ENCODE measurements around the gene TLR3.

The TLR3 gene

DNA sequence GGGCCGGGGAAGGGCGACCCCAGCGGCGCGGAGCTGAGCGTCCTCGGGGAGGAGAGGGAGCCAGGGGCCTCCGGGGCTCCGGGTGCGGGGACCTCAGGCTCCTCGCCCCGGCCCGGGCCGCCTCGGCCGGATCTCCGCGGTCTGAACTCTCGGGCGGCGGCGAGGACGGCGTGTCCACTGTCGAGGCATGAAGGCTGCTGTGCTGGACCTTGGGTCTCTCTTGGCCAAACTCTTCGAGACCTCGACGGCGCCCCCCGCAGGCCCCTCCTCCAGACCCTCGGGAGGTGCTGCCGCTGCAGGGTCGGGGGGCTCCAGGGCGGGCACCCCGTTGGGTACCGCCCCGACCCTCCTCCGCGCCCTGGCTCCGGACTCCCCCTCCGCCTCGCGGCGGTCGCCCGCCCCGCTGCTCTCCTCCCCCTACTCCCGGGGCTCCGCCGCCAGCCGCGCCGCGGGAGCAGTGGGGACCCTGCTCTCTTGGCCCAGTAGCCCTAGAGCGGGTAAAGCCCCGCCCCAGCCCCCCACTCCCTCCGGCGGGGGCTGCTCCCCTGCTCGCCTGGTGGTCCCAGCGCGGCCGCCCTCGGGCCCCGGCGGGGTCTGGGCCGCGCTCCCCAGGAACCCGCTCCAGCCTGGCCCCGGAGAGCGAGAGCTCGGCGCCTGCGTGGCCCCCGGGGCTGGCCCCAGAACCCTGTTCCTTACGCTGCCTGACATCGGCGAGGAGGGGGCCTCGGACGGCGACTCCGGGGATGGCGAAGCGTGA is 36.1 kb downstream of the TLR3 start:
- DNase-seq (ENCODE audit: low read depth, low spot score), result no peak

DNA sequence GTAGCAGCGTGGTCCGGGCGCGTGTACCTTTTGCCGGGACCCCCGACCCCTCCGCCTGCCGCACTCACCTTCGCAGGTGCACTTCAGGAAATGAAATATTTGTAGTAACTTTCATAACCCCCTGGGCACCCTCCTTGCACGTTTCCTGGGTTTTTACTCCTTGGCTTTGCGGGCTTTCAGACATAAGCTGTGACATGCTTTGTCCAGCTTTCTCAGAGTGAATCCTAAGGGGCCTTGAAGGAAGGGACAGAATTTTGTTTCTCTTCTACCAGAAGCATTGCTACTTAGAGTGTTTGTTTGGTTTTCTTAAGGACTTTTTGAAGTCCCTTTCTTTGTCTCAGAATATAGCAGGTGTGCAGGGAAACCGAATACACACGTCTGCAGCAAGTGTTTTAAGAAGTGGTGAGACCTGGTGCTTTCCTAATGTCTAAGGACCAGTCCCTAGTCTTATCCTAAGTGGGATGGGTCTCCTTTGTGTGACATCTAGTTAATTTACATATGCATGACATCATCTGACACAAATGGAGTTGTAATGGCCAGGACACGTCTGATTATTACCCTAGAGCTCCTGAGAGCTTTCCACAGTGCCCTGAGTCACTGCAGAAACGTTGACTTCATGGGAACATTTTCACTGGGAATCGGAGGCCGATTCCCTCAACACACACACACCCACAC is 36.8 kb downstream of the TLR3 start:
- no peak for DNase-seq (ENCODE audit: low read depth, low spot score)

DNA sequence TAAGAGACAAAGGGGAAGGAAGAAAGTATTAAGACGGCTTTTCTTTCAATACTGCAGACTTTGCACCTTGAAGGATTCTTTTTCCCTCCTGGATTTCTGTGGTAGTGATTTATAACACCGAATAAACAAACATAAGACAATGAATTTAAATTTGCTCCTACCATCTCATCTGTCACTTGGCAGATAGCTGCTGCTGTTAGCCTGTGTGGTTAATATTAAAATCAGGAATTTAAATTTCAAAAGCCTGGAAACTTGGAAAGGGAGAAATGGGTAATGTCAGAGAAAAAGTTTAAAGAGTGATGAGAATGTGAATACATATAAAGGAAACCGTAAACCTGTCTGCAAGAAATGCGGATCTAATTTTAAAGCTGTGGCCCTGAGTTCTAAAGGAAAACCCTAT is 39.0 kb downstream of the TLR3 start:
- DNase-seq (ENCODE audit: low read depth, low spot score), result no peak

DNA sequence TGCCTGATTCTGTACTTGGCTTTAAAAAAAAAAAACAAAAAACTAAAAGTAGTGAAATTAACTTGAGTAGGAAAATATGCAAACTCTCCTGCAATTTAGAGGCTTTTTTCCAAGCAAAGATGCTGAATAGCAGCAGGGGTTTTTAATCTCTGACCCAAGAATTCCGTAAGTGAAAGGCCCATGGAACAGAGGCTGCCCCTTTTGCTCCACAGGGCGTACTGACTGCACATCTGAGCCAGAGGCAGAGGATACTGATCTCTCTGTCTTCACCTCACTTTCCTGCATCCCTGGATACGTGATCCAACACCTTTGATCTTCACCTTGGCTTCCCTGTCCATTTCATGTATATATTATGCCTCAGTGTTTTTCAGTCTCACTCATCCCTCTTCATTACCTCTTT is 39.4 kb downstream of the TLR3 start:
- DNase-seq (ENCODE audit: low read depth, low spot score), result no peak

DNA sequence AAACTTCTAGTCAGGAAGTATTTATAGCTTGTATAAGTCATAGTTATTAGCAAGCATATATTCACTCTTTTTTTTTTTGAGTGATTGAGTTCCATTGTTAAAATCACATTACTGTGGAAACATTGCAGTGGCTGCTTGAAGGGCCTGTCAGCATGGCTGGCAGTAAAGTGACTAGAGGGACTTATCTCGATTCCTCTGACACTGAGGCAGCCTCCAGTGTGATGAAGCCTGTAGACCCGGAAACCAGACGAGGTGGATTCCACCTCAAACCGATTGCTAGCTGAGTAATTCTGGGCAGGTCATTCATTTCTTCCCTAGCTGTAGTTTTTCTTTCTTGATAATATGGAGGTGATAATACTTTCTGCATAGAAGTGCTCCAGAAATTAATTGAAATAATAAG is 40.3 kb downstream of the TLR3 start:
- no peak for DNase-seq (ENCODE audit: low read depth, low spot score)

DNA sequence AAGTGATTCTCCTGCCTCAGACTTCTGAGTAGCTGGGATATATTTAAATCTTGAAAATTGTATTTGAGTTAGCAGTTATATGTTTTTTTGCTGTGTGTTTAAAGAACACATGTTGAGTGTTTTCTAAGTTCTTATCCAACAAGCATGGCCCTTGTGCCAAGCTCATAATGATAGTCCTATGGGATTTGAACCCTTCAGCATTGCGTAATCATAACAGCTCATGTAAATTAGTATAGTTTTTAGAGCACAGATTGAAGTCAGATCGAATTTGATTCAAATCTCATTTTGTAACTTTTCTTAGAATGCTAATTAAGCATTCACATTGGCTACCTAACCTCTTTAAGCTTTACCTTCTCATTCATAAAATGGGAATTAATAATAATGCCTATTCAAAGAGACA is 47.7 kb downstream of the TLR3 start:
- no peak for DNase-seq (ENCODE audit: low read depth, low spot score)

DNA sequence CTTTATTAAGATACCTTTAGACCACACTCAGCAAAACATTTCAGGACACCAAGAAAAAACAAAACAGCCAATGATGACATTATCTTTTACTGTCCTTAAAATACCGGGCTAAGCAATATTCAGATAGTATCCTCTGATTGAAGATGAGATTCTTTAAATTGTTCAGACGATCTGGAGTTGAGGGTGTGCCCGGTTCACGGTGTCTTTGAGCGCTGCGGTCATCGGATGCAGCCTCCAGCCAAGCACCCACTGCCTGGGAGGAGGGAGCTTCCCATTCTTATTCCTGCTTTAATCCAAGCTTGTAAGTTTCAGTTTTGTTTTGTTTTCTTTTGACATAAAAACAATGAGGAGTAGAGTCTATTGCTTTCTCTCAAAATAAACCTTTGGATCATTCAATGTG is 49.6 kb downstream of the TLR3 start:
- no peak for DNase-seq (ENCODE audit: low read depth, low spot score)

DNA sequence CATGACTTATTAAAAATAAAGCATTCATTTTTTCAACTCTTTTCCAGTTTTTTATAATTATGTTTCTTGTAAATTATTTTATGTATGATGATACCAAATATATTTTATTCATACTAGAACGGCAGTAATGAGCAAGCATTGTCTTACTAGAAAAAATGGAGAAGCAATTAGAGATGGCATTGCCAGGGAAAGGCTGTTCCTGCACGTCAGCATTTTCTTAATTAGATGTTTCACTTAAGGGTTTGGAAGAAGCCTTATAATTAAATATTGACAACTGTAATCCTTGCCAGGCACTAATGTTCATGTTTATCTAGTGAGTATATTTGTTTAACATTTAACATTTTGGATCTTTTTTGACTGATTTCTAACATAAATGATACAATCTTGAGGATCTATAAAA is 52.1 kb downstream of the TLR3 start:
- DNase-seq (ENCODE audit: low read depth, low spot score), result no peak

DNA sequence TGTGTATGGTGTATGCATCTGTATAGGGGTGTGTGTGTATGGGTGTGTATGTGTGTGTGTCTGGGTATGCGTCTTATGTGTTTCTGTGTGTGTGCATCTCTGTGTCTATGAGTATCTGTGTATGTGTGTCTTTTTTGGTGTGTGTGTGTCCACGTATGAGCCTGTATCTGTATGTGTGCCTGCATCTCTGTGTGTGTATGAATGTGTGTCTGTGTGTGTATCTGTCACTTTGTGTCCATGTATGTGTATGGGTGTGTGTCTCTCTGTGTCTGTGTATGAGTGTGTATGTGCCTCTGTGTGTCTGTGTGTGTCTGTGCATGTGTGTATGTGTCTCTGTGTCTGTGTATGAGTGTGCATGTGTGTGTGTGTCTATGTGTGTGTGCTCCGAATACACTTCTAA is 59.9 kb downstream of the TLR3 start:
- DNase-seq (ENCODE audit: low read depth, low spot score), result no peak

DNA sequence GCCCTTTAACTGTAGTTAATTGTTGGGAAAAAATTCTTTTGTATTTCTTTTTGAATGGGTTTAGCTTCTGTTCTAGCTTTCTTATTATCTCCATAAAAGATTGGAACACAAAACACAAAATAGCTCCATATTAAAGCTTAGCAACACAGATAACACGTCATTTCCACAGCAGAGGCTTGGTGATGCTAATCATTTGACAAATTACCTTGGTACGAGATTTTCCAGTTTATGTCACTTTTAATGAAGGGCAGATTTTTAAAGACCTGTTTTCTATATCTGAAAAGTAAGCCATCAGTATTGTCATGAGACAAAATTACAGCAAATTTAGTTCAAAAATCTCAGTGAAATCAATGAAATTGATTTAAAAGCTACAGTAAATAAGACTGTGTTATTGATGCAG is 63.0 kb downstream of the TLR3 start:
- no peak for DNase-seq (ENCODE audit: low read depth, low spot score)

DNA sequence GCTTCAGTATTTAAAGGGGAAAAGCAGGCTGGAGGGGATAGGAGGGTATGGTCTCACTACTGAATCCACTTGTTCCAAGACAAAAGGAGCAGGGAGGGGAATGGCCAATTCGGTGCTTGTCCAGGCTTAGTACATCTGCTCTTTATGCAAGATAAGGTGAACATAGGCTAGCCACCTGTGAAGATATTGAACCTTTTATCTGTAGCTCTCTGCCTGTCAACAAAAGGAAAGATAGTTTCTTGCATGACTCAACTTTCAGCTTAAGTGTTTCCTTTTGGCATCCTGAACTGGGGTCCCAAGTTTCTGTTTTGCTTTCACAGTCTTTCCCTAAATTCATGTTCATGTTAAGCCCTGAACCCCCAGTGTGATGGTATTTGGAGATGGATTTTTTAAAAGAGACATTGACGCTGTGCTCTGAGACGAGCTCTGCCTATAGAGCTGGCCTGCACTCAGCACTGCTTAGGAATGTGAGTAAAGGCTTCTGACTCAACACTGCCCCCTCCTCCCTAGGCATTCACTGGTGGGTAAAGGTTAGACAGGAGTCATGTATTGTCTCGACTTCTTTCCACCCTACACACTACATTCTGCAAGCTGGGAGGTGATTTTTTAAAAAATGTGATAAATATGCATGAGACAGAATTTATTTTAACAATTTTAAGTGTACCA is 63.8 kb downstream of the TLR3 start:
- no peak for DNase-seq (ENCODE audit: low read depth, low spot score)

DNA sequence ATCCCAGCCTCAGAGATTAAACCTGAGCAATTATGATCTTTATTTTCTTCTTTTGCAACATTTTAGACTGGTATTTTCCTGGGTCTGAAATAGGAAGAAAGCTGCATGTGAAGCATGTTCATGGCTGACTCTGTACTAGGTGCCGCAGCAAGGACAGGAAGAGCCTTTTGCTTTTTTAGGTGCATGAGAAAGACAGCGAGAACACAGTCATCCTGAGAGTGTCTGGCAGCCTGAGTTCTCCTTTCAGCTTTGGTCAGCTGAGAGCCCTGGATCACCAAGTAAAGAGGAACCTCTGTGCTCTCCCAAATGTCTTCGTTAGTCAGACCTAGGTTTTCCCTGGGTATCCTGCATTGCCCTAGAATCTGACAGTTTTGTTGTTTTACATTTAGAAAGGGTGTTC is 65.3 kb downstream of the TLR3 start:
- no peak for DNase-seq (ENCODE audit: low read depth, low spot score)

DNA sequence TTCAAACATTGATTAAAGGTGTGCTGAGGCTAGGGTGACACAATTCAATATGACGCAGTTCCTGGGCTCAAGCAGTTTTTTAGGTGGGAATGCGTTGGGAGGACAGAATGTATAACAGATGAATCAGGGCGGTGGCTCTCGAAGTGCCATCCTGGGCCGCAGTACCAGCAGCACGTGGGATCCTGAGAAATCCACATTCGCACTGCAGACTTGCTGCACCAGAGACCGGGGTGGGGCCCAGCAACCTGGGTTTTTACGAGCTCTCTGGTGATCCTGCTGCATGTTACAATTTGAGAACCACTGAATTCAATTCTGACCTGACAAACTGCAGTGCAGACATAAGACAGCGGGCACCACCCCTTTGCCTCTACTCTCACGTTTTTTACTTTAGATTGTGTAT is 65.9 kb downstream of the TLR3 start:
- DNase-seq (ENCODE audit: low read depth, low spot score), result no peak

DNA sequence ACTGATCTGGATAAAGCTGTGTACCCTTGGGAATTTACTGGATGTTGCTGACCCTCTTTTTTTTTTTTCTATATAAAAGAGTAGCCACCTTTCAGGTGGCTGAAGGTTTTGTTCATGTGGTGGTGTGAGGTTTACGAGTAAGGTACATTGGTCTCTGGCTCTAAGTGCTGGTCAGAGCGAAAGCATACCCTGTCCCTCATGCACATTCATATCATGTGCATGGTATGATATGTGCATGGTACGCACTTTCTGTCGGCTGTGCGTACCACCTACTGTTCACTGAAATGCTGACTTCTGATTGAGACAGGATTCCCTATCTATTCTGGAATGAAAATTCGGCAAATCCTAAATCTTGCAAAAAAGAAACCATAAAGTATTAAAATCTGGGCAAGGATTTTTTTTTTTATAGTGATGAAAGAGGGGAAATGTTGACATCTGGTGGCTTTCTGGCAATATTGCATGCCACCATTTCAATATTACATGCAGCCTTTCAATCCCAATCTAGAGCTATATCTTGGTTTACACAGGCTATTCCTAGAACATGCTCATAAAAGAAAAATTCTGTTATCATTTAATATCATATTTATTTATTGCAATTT is 68.3 kb downstream of the TLR3 start:
- DNase-seq (ENCODE audit: low read depth, low spot score), result no peak
